AG09319 (cell line): ENCODE data around the gene NADK2.

Experiments
- DNase-seq: peaks from one replicate; pipeline ENCODE4 v3.0.0-alpha.2; 2010; ENCODE audit warnings: low read depth; ENCODE audit errors: extremely low read depth
- TF ChIP-seq, protein P1 (sequence below): IDR thresholded peaks from 2 replicates; pipeline ENCODE4 v1.5.1; 2011; ENCODE audit warnings: low read depth, mild to moderate bottlenecking, inconsistent platforms, low read length, moderate library complexity

The NADK2 gene

DNA sequence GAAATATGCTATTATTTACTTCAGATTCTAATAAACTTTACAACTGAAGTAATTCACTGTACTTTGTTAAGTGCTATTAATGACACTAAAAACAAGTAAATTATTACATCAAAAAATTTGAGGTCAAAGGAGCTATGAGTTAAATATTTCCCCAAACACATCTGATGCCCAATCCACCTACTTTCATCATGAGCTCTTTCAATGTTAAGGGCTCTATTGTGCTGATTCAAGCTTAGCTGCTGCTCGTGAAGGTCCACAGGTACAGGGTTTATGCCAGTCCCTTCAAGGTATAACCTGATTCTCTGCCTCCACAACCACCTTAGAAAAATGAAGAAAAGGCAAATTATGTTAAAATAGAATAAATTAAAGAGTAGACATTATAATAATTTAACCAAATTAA lies 24.2 kb downstream of the NADK2 start:
- no peak for DNase-seq
- TF ChIP-seq, protein P1, sequence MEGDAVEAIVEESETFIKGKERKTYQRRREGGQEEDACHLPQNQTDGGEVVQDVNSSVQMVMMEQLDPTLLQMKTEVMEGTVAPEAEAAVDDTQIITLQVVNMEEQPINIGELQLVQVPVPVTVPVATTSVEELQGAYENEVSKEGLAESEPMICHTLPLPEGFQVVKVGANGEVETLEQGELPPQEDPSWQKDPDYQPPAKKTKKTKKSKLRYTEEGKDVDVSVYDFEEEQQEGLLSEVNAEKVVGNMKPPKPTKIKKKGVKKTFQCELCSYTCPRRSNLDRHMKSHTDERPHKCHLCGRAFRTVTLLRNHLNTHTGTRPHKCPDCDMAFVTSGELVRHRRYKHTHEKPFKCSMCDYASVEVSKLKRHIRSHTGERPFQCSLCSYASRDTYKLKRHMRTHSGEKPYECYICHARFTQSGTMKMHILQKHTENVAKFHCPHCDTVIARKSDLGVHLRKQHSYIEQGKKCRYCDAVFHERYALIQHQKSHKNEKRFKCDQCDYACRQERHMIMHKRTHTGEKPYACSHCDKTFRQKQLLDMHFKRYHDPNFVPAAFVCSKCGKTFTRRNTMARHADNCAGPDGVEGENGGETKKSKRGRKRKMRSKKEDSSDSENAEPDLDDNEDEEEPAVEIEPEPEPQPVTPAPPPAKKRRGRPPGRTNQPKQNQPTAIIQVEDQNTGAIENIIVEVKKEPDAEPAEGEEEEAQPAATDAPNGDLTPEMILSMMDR, result no peak

DNA sequence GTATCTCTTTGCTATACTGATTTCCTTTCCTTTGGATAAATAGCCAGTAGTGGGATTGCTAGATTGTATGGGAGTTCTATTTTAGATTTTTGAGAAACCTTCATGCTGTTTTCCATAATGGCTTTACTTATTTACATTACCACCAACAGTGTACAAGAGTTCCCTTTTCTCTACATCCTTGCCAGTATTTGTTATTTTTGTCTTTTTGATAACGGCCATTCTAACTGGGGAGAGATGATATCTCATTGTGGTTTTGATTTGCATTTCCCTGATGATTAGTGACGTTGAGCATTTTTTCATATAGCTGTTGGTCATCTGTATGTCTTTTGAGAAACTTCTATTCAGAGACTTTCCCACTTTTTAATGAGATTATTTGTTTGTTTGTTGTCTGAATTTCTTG lies 25.8 kb downstream of the NADK2 start:
- TF ChIP-seq, protein P1, result no peak
- no peak for DNase-seq

DNA sequence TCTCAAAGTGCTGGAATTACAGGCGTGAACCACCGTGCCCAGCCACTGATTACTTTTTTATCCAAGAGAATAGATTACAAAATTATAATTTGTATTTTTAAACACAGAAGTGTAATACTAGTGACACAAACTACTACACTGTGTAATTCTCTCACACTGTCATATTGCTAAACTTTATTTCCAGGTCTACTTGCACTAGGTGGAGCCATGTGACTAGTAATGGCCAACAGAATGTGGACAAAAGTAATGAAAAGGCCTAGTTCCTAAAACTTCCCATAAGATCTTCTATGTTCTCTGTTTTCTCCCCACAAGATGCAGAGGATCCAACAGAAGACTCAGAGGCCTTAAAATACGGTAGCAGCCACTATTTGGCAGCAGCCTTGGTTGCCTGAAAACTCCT lies 27.3 kb downstream of the NADK2 start:
- TF ChIP-seq, protein P1, result no peak
- DNase-seq, result no peak

DNA sequence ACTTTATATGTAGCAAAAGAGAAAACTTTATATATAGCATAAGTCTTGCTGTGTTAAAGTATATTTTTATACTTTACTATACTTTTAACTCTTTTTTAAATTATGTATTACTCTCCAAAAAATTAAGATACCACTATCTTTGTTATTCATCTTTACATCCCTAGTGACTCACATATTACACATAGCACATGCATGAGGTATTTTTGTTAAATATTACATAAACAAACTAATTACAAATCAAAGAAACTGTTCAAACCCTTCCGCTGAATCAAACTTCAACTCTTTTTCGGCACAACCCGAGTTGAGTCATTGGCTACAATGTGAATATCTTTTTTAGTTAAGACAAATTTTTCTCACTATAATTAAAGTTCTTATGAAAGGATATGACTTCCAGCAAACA lies 32.1 kb downstream of the NADK2 start:
- TF ChIP-seq, protein P1, result no peak
- no peak for DNase-seq

DNA sequence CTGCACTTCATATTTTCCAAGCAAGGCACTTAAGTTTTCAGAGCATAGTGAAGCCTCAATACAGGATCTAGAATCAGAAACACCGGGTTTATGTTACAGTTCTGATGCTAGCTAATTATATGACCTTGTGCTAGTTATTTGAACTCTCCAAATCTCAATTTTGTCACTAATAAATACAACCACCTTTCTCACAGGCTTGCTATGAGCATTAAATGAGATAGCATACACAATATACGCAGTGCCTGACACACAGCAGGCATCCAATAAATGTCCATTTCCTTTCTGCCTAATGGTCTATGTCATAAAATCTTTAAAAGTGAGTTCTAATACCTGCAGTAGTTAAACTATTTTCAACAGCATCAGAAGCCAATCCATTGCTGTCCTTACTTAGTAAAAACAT lies 32.9 kb downstream of the NADK2 start:
- DNase-seq, result no peak
- TF ChIP-seq, protein P1, result no peak

DNA sequence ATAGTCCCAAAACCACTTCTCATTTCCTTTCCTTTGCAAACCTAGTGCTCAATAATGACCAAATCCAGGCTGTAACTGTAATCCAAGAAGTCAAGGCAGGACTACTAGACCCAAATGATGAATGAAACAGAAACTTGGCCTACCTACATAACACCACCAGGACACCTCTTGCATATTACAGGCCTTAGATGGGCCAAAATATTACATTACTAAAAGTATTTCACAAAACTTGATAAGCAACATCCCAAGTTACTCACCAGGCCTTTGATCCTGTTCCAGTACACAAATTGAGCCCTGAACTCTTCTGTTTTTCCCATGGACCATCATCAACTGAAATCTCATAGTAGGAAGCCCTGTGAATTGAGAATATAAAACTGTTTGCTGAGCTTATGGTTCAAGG lies 34.8 kb downstream of the NADK2 start:
- TF ChIP-seq, protein P1, result no peak
- DNase-seq, result no peak

DNA sequence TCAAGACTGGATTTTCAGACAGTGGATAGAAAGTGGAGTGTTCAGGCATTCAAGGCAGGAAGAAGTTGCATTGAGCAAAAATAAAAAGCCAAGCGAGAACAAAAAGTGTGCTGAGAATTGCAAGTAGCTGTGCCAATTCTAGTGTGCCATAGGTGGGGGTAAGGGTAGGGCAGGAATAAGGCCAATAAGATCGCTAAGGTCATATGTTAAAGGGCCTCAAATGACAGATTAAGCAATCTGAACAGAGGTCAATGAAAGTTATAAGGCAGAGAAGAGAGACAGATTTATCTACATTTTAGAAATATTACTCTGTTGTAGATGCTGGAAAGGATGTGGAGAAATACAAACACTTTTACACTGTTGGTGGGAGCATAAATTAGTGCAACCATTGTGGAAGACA lies 36.4 kb downstream of the NADK2 start:
- TF ChIP-seq, protein P1, result no peak

More for the DNA sequence above, 36.4 kb downstream of the NADK2 start:
- no peak for DNase-seq
